PFSK-1 (cell line): ENCODE data around the gene FECH.

ENCODE experiments used
- POLR2AphosphoS5 ChIP-seq: IDR thresholded peaks from 2 replicates; pipeline ENCODE4 v1.6.1; 2012; ENCODE audit warnings: low read depth, mild to moderate bottlenecking, control low read depth, low read length, moderate library complexity
- TF ChIP-seq, protein P1 (sequence below), 2 experiments: IDR thresholded peaks; 2 replicates each; pipeline versions ENCODE4 v1.6.1 to v1.8.0; 2011 to 2012; ENCODE audit warnings: low read depth in 2 of 2, low read length in 2 of 2, control low read depth in 1 of 2, inconsistent platforms in 1 of 2, mild to moderate bottlenecking in 1 of 2, moderate library complexity in 1 of 2; ENCODE audit not compliant: insufficient read depth in 1 of 2

DNA sequence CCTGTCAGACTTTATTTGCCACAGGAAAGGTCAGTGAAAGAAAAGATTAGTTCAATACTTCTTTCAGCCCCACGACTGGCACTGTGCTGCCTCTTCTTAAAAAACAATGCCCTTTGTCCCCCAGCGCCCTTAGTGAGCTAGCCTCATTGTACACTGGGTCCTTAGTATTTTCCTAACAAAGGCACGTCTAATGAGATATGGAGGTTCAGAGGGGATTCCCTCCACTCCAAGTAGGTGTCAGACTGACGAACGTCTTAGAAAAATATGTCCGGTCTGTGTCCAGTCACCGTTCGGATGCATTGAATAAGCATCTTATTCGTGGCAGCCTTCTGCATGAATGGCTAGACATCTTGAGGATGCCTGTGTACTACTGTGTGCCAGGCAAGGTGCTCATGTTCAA, 1.1 kb downstream of the FECH start:
- TF ChIP-seq, protein P1, sequence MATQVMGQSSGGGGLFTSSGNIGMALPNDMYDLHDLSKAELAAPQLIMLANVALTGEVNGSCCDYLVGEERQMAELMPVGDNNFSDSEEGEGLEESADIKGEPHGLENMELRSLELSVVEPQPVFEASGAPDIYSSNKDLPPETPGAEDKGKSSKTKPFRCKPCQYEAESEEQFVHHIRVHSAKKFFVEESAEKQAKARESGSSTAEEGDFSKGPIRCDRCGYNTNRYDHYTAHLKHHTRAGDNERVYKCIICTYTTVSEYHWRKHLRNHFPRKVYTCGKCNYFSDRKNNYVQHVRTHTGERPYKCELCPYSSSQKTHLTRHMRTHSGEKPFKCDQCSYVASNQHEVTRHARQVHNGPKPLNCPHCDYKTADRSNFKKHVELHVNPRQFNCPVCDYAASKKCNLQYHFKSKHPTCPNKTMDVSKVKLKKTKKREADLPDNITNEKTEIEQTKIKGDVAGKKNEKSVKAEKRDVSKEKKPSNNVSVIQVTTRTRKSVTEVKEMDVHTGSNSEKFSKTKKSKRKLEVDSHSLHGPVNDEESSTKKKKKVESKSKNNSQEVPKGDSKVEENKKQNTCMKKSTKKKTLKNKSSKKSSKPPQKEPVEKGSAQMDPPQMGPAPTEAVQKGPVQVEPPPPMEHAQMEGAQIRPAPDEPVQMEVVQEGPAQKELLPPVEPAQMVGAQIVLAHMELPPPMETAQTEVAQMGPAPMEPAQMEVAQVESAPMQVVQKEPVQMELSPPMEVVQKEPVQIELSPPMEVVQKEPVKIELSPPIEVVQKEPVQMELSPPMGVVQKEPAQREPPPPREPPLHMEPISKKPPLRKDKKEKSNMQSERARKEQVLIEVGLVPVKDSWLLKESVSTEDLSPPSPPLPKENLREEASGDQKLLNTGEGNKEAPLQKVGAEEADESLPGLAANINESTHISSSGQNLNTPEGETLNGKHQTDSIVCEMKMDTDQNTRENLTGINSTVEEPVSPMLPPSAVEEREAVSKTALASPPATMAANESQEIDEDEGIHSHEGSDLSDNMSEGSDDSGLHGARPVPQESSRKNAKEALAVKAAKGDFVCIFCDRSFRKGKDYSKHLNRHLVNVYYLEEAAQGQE (IDR thresholded peaks at IDR 0.05; ENCODE audit: insufficient read depth in 1 of 2, low read depth in 2 of 2, low read length in 2 of 2): no peak
- TF ChIP-seq POLR2AphosphoS5: no peak
